OCI-LY7 (cell line): ENCODE results near the gene PPL.

Source experiments
- CTCF ChIP-seq: fragments of 200-600 bp; sonication (generic); conservative IDR thresholded peaks from 2 replicates; pipeline ENCODE4 v1.5.1; 2014; ENCODE audit warnings: mild to moderate bottlenecking, antibody characterized with exemption, low read length, moderate library complexity, mixed read lengths
- EZH2phosphoT487 ChIP-seq: fragments of 200-600 bp; sonication (generic); IDR thresholded peaks from 2 replicates; pipeline ENCODE4 v1.6.1; 2018; ENCODE audit warnings: low read depth, borderline replicate concordance, mild to moderate bottlenecking, mixed run types, antibody characterized with exemption, low read length, moderate library complexity, mixed read lengths

GRCh38 chr16:4859190-4859899, 77.6 kb downstream of the PPL start:
- TF ChIP-seq CTCF (no peak), EZH2phosphoT487 (no peak)
